B cell (primary cell): ENCODE results near the gene TSSC4. TPM values are rescaled to one million over a fixed set of nuclear protein-coding genes. Genes with fewer than 3 reads are reported as not detected.
"Not testable (repeated sequence)": the region's sequence is repeated elsewhere in the genome, so short reads cannot be mapped to it uniquely, and the experiment has no call there.

Experiments used
- ATAC-seq: fragments of 200-7000 bp; cut with Tn5 transposase; one replicate; pipeline ENCODE4 v1.10.0; 2021; ENCODE audit warnings: low read depth, mild to moderate bottlenecking, moderate number of reproducible peaks, moderate library complexity
- CTCF ChIA-PET: fragments of 350-600 bp; sonication (Branson Sonifier 250); formaldehyde crosslinking; loops from one replicate; lab custom pipeline; 2021; ENCODE audit warnings: antibody characterized with exemption, inconsistent platforms; lab: Charles Lee
- POLR2A ChIA-PET: fragments of 350-600 bp; sonication (Branson Sonifier 250); formaldehyde crosslinking; loops from one replicate; lab custom pipeline; 2021; ENCODE audit warnings: antibody characterized with exemption; lab: Charles Lee
- DNase-seq: peaks from one replicate; pipeline ENCODE4 v3.0.0; 2013
- H2AFZ ChIP-seq: 2 replicates; pipeline ENCODE4 v1.6.1; 2012; ENCODE audit warnings: mild to moderate bottlenecking, low read depth, low read length; ENCODE audit not compliant: insufficient read depth, poor library complexity, severe bottlenecking
- H3K27ac ChIP-seq, 2 donors: 1 replicate in 1 of 2; 2 replicates in 1 of 2; pipeline ENCODE4 v1.5.1; 2012 to 2013; ENCODE audit warnings: low read length in 2 of 2, mild to moderate bottlenecking in 2 of 2, moderate library complexity in 1 of 2
- H3K27me3 ChIP-seq, 4 experiments: fragments of 200-600 bp in 1 of 4; sonication (generic) in 1 of 4; replicated peaks in 1 of 4; 1 replicate in 2 of 4; 2 replicates in 2 of 4; pipeline versions ENCODE4 v1.6.1 to v1.7.0; 2013 to 2016; ENCODE audit warnings: low read length in 3 of 4, mild to moderate bottlenecking in 2 of 4, mixed read lengths in 1 of 4, moderate library complexity in 1 of 4; ENCODE audit not compliant: insufficient read depth in 4 of 4, control insufficient read depth in 3 of 4; ENCODE audit errors: control extremely low read depth in 1 of 4
- H3K36me3 ChIP-seq, 2 experiments: replicated peaks in 1 of 2; 1 replicate in 1 of 2; 2 replicates in 1 of 2; pipeline versions ENCODE4 v1.6.1 to v1.7.1; 2013; ENCODE audit warnings: low read length in 1 of 2; ENCODE audit not compliant: insufficient read depth in 2 of 2, control insufficient read depth in 1 of 2; ENCODE audit errors: control extremely low read depth in 1 of 2, extremely low read depth in 1 of 2
- H3K4me1 ChIP-seq, 2 donors: fragments of 200-600 bp in 1 of 2; sonication (generic) in 1 of 2; 1 replicate in 1 of 2; 2 replicates in 1 of 2; pipeline versions ENCODE4 v1.5.1 to v1.6.1; 2013 to 2017; ENCODE audit warnings: low read length in 2 of 2; ENCODE audit not compliant: control insufficient read depth in 2 of 2, insufficient read depth in 2 of 2
- H3K4me2 ChIP-seq: replicated peaks from 2 replicates; pipeline ENCODE3; 2012; ENCODE audit warnings: mild to moderate bottlenecking, low read depth, low read length; ENCODE audit not compliant: poor library complexity, severe bottlenecking
- H3K4me3 ChIP-seq, 5 experiments: fragments of 200-600 bp in 1 of 5; sonication (generic) in 1 of 5; 1 replicate in 3 of 5; 2 replicates in 2 of 5; pipeline versions ENCODE4 v1.5.1 to v1.7.0; 2011 to 2016; ENCODE audit warnings: low read length in 4 of 5, mild to moderate bottlenecking in 4 of 5, low read depth in 2 of 5, control low read depth in 1 of 5, moderate library complexity in 1 of 5; ENCODE audit not compliant: insufficient read depth in 1 of 5; ENCODE audit errors: control extremely low read depth in 1 of 5, extremely low read depth in 1 of 5
- H3K79me2 ChIP-seq: fragments of 200-600 bp; sonication (generic); one replicate; pipeline ENCODE4 v1.6.0; 2016; ENCODE audit warnings: low read length; ENCODE audit not compliant: control insufficient read depth, insufficient read depth
- H3K9ac ChIP-seq: fragments of 200-600 bp; sonication (generic); 2 replicates; pipeline ENCODE4 v1.6.1; 2017; ENCODE audit warnings: mild to moderate bottlenecking, low read length, moderate library complexity
- H3K9me3 ChIP-seq, 3 donors: one replicate each; pipeline versions ENCODE4 v1.6.1 to v1.7.1; 2013; ENCODE audit warnings: low read length in 2 of 3; ENCODE audit not compliant: control insufficient read depth in 2 of 3, insufficient read depth in 1 of 3; ENCODE audit errors: control extremely low read depth in 1 of 3
- H4K20me1 ChIP-seq: 2 replicates; pipeline ENCODE4 v1.6.0; 2012; ENCODE audit warnings: mild to moderate bottlenecking, low read length; ENCODE audit not compliant: insufficient read depth, control insufficient read depth, poor library complexity, severe bottlenecking
- H3K27ac Mint-ChIP-seq: one replicate; pipeline ENCODE4 v1.8.0; 2021; ENCODE audit warnings: mixed read lengths
- H3K27me3 Mint-ChIP-seq: one replicate; pipeline ENCODE4 v1.8.0; 2021; ENCODE audit warnings: mixed read lengths
- H3K4me1 Mint-ChIP-seq: one replicate; pipeline ENCODE4 v1.8.0; 2021; ENCODE audit warnings: mixed read lengths
- H3K4me3 Mint-ChIP-seq: one replicate; pipeline ENCODE4 v1.8.0; 2021; ENCODE audit warnings: mixed read lengths
- H3K9me3 Mint-ChIP-seq: one replicate; pipeline ENCODE4 v1.8.0; 2022; ENCODE audit warnings: mixed read lengths; ENCODE audit not compliant: insufficient read depth
- CTCF ChIP-seq: fragments of 200-600 bp; IDR thresholded peaks from one replicate; pipeline ENCODE4 v1.8.0; 2022; ENCODE audit warnings: antibody characterized with exemption, mild to moderate bottlenecking
- EZH2 ChIP-seq: IDR thresholded peaks from 2 replicates; pipeline ENCODE4 v1.6.1; 2012; ENCODE audit warnings: borderline replicate concordance, low read depth, mild to moderate bottlenecking, moderate library complexity, low read length; ENCODE audit not compliant: insufficient read depth, poor library complexity, severe bottlenecking
- WGBS: methylation state at CpG from one replicate; pipeline ENCODE4 v1.1.5; 2013; ENCODE audit warnings: missing lambda C conversion rate; ENCODE audit not compliant: insufficient coverage; 5-methylcytosine and 5-hydroxymethylcytosine counted together
- intact Hi-C: fragments of 100-400 bp; cut with micrococcal nuclease; formaldehyde crosslinking; loops from one replicate; pipeline ENCODE4 v1.10.0; 2022
- polyA plus RNA-seq: library from polyadenylated mRNA; depleted of rRNA; stranded (reverse); fragments of >200 nt; gene quantifications from 2 replicates; pipeline ENCODE4 v1.2.3, GENCODE V29; 2012
- total RNA-seq, 2 donors: library from RNA; stranded (reverse); fragments of 120-200 nt in 1 of 2; gene quantifications; 1 replicate in 1 of 2; 2 replicates in 1 of 2; pipeline versions ENCODE4 v1.2.3 to v1.2.4, GENCODE V29; 2013 to 2022

Gene TSSC4
- total and polyA plus RNA-seq, 2 donors (not counting 1 experiment from before 2014, with no cell fraction given) = 49.4 to 57.5 TPM

- Histone ChIP-seq H3K9me3 (no peaks in the 10 kb centered on the region), H3K27ac (no peak overlapping the region), H3K4me2 (no peak overlapping the region), H3K4me3 (no peak overlapping the region), H3K36me3 (no peaks in the 10 kb centered on the region), H4K20me1 (no peaks in the 10 kb centered on the region), H3K79me2 (no peaks in the 10 kb centered on the region), H3K9ac (no peak overlapping the region), H2AFZ (no peak overlapping the region), H3K4me1 (peaks cover 0 to 5% of the 10 kb centered on the region in 2 donors), H3K27me3 (no peaks in the 10 kb centered on the region)
- ATAC-seq (no peak), DNase-seq (no peak)
- WGBS = 90% methylated on average over 4 of the region's 8 CpGs
- peaks cover 10% of the 10 kb centered on the region for H3K4me1 Mint-ChIP-seq
- TF ChIP-seq CTCF (no peak), EZH2 (no peak)
- H3K4me3 Mint-ChIP-seq = no peak overlapping the region
- H3K9me3 Mint-ChIP-seq = no peaks in the 10 kb centered on the region
- POLR2A ChIA-PET = no interaction called here
- CTCF ChIA-PET = interaction anchor here (1.5 kb wide), 1 partner anchor 176 kb away, joined by 3 read pairs; no protein-coding TSS in a partner anchor
- no peaks in the 10 kb centered on the region for H3K27me3 Mint-ChIP-seq
- intact Hi-C loops = no loop called here
- no peak overlapping the region for H3K27ac Mint-ChIP-seq
Measured at GRCh38 chr11:2357246-2357645, 43.3 kb upstream of the TSSC4 start.

- H2AFZ ChIP-seq, H3K4me3 Mint-ChIP-seq, H3K9ac ChIP-seq, H3K27me3 ChIP-seq, H3K27me3 Mint-ChIP-seq, H3K9me3 Mint-ChIP-seq, H3K27ac ChIP-seq, H3K4me3 ChIP-seq, H3K36me3 ChIP-seq, DNase-seq, intact Hi-C loops, H3K79me2 ChIP-seq, H4K20me1 ChIP-seq, H3K4me1 Mint-ChIP-seq, POLR2A ChIA-PET, H3K4me2 ChIP-seq, H3K27ac Mint-ChIP-seq, H3K4me1 ChIP-seq, H3K9me3 ChIP-seq, ATAC-seq: not testable (repeated sequence)
- 90% methylated on average over 10 of the region's 13 CpGs for WGBS
- CTCF ChIA-PET = interaction anchor here (1.5 kb wide), 1 partner anchor 175 kb away, joined by 3 read pairs; no protein-coding TSS in a partner anchor
Measured at GRCh38 chr11:2357651-2358050, 42.9 kb upstream of the TSSC4 start.
